ENCODE data around the gene KIAA1328. TPM values are rescaled to one million over a fixed set of nuclear protein-coding genes. Genes with fewer than 3 reads are reported as not detected.
A peak's percentile ranks its signal among the peaks of the same experiment; 100 is the strongest.

Gene KIAA1328
- total RNA-seq, 3 donors from 2014 or later: 6.0 to 9.8 (median 7.4) TPM

- H3K4me1 ChIP-seq (ENCODE audit: low read depth): no peaks in the 10 kb centered on the region
- H3K36me3 ChIP-seq (ENCODE audit: low read depth): no peaks in the 10 kb centered on the region
- DNase-seq (no peak), ATAC-seq (no peak)
- TF ChIP-seq CTCF (IDR thresholded peaks at IDR 0.05): no peak
- no peak overlapping the region for H3K4me3 ChIP-seq
- H3K9me3 ChIP-seq: no peaks in the 10 kb centered on the region
- intact Hi-C loops (cut with DNase I, micrococcal nuclease): no loop called here
Measured at GRCh38 chr18:36849288-36850006, 20.5 kb downstream of the KIAA1328 start.

GRCh38 chr18:36850527-36851201 lies 21.7 kb downstream of the KIAA1328 start:
- no peak overlapping the region for H3K4me3 ChIP-seq
- H3K9me3 ChIP-seq: no peaks in the 10 kb centered on the region
- no peak for TF ChIP-seq CTCF (IDR thresholded peaks at IDR 0.05)
- H3K36me3 ChIP-seq (ENCODE audit: low read depth): no peaks in the 10 kb centered on the region
- peak; percentile 16 for ATAC-seq
- no peak for DNase-seq
- H3K4me1 ChIP-seq (ENCODE audit: low read depth): no peaks in the 10 kb centered on the region
- intact Hi-C loops (cut with DNase I, micrococcal nuclease): no loop called here

GRCh38 chr18:36851202-36851590 lies 22.3 kb downstream of the KIAA1328 start:
- Histone ChIP-seq H3K9me3 (no peaks in the 10 kb centered on the region), H3K4me3 (no peak overlapping the region), H3K36me3 (ENCODE audit: low read depth) (no peaks in the 10 kb centered on the region), H3K4me1 (ENCODE audit: low read depth) (no peaks in the 10 kb centered on the region)
- TF ChIP-seq CTCF (IDR thresholded peaks at IDR 0.05): no peak
- intact Hi-C loops (cut with DNase I, micrococcal nuclease): no loop called here
- DNase-seq (no peak), ATAC-seq (no peak)

- no peaks in the 10 kb centered on the region for H3K36me3 ChIP-seq (ENCODE audit: low read depth)
- no peaks in the 10 kb centered on the region for H3K9me3 ChIP-seq
- ATAC-seq (no peak), DNase-seq (no peak)
- intact Hi-C loops (cut with DNase I, micrococcal nuclease): no loop called here
- no peak overlapping the region for H3K4me3 ChIP-seq
- no peaks in the 10 kb centered on the region for H3K4me1 ChIP-seq (ENCODE audit: low read depth)
- TF ChIP-seq CTCF (IDR thresholded peaks at IDR 0.05): no peak
Measured at GRCh38 chr18:36856815-36857214, 27.9 kb downstream of the KIAA1328 start.

GRCh38 chr18:36862182-36862581 lies 33.3 kb downstream of the KIAA1328 start:
- no peak for DNase-seq
- H3K4me3 ChIP-seq: no peak overlapping the region
- ATAC-seq: no peak
- H3K36me3 ChIP-seq (ENCODE audit: low read depth): no peaks in the 10 kb centered on the region
- no peaks in the 10 kb centered on the region for H3K9me3 ChIP-seq
- TF ChIP-seq CTCF (IDR thresholded peaks at IDR 0.05): no peak
- H3K4me1 ChIP-seq (ENCODE audit: low read depth): no peaks in the 10 kb centered on the region
- intact Hi-C loops (cut with DNase I, micrococcal nuclease): no loop called here

Measured in mucosa of descending colon (tissue), 3 donors.